Dedifferentiated amniotic fluid mesenchymal stem cell (primary cell): ENCODE data around the gene FKBP5.
"Not testable (repeated sequence)": the region's sequence is repeated elsewhere in the genome, so short reads cannot be mapped to it uniquely, and the experiment has no call there.

ENCODE experiments used
- DNase-seq: peaks from one replicate; pipeline ENCODE4 v3.0.0-alpha.2; 2016; ENCODE audit errors: extremely low spot score

Gene FKBP5

DNA sequence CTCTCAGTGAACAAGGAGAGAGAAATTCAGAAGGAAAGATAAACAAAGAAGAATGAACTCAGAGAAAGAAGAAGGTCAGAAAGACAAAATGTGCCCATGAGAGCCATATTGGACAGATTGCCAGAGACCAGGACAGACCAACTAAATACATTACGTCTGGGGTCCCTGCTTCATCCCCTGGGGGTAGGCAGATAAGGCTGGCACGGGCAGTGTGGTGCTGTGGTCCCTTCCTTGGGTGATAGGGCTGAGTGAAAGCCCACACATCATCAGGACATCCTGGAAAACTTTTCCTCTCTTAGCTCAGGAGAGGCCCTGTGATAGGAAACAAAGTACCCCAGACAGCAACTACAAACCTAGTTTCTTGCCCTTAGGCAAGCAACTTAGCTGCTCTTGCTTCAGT, 34.9 kb upstream of the FKBP5 start:
- DNase-seq: no peak

GRCh38 chr6:35722121-35722761, 33.5 kb upstream of the FKBP5 start:
- no peak for DNase-seq

GRCh38 chr6:35719830-35720733, 31.4 kb upstream of the FKBP5 start:
- no peak for DNase-seq

- no peak for DNase-seq
These were observed 30.7 kb upstream of the FKBP5 start for GRCh38 chr6:35719404-35719829.

- DNase-seq: no peak
These were observed 30.2 kb upstream of the FKBP5 start for GRCh38 chr6:35718911-35719381.

GRCh38 chr6:35718375-35718736, 29.6 kb upstream of the FKBP5 start:
- no peak for DNase-seq

GRCh38 chr6:35717449-35718374, 29.0 kb upstream of the FKBP5 start:
- no peak for DNase-seq

- DNase-seq: no peak
These were observed 28.1 kb upstream of the FKBP5 start for GRCh38 chr6:35716798-35717197.

DNA sequence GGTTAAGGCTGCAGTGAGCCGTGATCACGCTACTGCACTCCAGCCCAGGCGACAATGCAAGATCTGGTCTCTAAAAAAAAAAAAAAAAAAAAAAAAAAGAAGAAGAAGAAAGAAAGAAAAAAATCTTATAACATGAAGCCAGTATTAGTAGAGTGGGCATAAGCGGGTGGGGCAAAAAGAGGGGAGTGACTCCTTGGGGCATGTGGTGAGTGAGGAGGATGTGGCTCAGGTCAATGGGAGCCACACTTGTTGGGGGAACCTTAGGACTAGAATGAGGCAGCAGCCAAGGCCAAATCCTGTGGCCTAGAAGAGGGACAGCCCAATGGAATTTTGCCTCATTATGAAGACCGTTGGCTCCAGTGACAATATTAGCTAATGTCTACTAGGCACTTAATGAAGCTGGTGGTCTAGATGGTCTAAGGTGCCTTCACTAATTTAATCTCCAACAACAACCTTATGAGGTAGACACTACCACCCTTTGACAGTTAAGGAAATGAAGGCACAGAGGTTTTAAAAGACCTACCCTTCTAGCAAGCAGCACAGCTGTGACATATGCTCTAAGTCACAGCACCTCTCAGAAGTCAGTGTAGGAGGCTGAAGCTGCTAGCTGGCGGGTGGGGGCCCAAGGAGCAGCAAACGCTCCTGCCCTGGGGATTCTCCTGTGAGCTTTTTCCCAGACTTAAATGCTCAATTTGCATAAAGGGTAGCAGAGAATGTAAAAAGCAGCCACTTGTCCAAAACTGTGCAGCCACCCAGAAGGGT, 24.5 kb upstream of the FKBP5 start:
- no peak for DNase-seq

DNA sequence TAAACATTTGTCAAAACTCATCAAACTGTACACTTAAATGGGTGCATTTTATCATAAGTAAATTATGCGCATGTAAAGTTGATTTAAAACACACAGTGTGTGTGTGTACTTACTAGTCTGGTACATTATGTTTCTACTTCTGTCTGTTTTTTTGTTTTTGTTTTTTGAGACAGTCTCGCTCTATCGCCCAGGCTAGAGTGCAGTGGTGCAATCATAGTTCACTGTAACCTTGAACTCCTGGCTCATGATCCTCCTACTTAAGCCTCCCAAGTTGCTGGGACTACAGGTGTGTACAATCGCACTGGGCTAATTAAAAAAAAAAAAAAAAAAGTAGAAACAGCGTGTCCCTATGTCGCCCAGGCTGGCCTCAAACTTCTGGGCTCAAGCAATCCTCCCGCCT, 23.0 kb upstream of the FKBP5 start:
- DNase-seq: no peak

DNA sequence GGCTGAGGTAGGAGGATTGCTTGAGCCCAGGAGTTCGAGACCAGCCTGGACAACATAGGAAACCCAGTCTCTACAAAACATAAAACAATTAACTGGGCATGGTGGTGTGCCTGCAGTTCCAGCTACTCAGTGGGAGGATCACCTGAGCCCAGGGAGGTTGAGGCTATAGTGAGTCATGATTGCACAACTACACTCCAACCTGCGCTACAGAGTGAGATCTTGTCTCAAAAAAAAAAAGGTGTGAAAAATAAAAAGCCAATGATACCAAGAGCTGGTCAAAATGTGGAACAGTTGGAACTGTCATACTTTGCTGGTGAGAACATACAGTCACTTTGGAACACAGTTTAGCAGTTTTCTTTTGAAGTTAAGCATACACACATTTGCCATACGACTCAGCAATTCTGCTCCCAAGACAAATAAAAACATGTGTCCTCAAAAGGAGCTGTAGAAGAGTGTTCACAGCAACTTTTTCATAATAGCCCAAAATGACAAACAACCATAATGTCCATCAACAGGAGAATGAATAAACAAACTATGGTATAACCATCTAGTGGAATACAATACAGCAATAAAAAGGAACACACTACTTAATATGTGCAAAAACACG, 21.6 kb upstream of the FKBP5 start:
- no peak for DNase-seq

DNA sequence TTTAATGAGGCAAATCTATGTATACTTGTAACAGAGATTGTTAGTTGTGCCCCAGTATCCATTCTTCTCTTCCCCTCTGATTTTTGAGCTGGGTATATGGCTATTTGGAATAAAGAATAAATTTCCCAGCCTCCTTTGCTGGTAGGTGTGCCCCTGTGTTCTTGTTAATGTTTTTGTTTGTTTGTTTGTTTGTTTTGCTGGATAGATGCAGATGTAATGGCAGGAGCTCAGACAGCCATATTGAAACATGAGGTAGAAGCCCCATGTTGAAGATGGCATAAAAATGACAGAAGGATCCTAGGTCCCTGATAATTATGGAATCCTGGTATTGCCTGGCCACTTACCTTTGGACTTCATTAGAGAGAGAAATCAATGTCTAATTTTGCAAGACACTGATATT, 19.9 kb upstream of the FKBP5 start:
- no peak for DNase-seq

- DNase-seq: no peak
These were observed 19.1 kb upstream of the FKBP5 start for GRCh38 chr6:35707714-35708407.

- DNase-seq: no peak
These were observed 17.8 kb upstream of the FKBP5 start for GRCh38 chr6:35706468-35706867.

DNA sequence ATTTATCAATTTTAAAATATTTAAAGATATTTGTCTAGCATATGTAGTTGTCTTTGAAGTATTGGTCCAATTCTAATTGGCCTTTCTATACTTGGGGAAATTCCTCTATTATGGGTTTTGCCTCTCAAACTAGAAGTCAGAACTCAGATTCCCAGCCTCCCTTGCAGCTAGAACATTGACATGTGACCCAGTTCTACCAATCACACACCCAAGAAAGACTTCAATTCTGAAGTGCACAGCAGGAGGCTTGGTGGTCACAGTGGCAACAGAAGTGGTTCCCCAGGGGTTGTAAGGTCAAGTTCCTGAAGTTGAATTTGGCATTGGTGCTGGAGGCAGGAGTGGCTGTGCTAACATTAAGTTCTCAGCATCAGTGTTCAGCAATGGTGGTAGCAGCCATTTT, 14.8 kb upstream of the FKBP5 start:
- no peak for DNase-seq

- no peak for DNase-seq
These were observed 10.1 kb upstream of the FKBP5 start for GRCh38 chr6:35698858-35699257.

- DNase-seq: not testable (repeated sequence)
These were observed 9.7 kb upstream of the FKBP5 start for GRCh38 chr6:35698430-35698829.

DNA sequence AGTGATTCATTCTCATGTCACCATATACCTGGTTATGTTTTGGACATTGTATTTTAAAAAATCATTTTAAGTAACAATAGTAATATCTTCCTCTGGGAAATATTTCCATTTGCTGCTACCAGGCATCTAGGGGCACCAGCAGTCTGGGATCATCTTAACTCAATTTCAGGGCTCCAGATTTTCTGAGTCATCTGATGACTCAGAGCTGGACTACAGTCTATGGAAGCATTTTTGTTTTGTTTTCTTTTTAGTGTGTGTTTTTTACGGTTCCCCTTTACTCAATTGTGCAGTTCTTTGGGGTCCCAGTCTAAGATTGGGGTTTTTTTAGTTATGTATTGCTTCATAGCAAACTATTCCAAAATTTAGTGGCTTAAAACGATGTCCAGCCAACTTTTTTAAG, 5.7 kb upstream of the FKBP5 start:
- no peak for DNase-seq

GRCh38 chr6:35691027-35691824, 2.5 kb upstream of the FKBP5 start:
- DNase-seq: no peak

DNA sequence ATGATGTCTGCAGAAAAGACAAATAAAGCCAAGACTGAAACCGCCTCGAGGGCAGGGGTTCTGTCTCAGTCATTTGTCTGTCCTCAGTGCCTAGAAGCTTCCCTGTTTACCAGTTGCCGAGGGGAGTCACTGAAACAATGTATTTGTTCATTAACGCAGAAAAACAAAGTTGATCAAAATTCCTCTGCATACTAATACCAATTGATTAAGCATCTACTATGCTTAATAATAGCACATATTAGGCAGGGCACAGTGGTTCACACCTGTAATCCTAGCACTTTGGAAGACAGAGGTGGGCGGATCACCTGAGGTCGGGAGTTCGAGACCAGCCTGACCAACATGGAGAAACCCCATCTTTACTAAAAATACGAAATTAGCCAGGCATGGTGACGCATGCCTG, 1.8 kb upstream of the FKBP5 start:
- no peak for DNase-seq
